ENCODE results near the gene PPP1R13B.

PPP1R13B gene

DNA sequence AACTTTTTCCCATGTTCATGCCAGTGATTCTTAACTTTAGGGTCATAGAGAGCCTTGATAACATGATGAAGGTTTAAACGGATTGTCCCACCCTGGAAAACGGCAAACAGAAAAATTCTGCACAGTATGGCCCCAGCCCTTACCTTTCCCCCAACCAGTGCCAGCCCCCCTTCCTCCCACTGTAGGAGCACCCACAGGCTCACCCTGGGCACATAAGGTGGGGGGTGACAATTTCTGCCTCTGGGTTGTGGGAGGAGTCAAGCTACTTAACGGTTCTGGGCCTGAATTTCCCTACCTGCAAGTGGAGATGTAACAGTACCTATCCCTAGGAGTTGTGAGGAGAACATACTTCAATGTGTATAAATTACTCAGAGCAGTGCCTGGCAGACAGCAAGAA, 150.2 kb downstream of the PPP1R13B start:
- TF ChIP-seq, protein P1, sequence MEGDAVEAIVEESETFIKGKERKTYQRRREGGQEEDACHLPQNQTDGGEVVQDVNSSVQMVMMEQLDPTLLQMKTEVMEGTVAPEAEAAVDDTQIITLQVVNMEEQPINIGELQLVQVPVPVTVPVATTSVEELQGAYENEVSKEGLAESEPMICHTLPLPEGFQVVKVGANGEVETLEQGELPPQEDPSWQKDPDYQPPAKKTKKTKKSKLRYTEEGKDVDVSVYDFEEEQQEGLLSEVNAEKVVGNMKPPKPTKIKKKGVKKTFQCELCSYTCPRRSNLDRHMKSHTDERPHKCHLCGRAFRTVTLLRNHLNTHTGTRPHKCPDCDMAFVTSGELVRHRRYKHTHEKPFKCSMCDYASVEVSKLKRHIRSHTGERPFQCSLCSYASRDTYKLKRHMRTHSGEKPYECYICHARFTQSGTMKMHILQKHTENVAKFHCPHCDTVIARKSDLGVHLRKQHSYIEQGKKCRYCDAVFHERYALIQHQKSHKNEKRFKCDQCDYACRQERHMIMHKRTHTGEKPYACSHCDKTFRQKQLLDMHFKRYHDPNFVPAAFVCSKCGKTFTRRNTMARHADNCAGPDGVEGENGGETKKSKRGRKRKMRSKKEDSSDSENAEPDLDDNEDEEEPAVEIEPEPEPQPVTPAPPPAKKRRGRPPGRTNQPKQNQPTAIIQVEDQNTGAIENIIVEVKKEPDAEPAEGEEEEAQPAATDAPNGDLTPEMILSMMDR (conservative IDR thresholded peaks at IDR 0.05; ENCODE audit: low read depth) = no peak
- ChIA-PET POLR2A (ENCODE audit: low non-redundant PET) (no interaction called here), CTCF (no interaction called here)
- DNase-seq (ENCODE audit: low spot score) = no peak
- peak overlapping the region; percentile 99 for H3K27ac ChIP-seq

DNA sequence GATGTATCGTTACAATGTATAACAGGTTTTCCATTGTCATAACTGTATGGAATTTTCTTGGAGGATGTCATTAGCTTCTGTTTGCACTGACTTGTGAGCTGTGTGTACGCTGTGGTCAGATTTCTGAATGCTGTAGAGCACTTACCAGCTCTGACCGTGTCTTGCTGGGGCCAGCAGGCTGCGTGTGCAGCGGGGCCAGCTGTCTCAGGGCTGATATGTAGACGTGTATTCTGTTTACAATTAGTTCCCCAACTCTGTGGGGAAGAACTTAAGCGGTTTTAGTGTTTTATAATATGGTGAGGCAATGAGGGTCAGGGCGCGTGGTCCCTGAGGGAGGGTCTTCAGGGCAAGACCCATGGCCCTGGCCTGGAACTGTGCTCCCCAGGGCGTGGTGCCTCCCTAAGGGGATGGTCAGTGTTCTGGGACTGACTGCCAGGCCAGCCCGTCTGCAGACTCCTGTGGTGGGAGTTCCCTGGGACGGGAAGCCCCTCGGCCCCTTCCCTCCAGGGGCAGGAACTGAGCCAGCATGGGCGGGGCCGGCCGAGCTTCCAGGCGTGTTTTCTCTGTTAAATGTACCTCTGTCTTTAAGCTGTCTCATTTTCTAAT, 150.8 kb downstream of the PPP1R13B start:
- H3K27ac ChIP-seq = peak overlapping the region; percentile 99
- POLR2A ChIA-PET (ENCODE audit: low non-redundant PET) = no interaction called here

DNA sequence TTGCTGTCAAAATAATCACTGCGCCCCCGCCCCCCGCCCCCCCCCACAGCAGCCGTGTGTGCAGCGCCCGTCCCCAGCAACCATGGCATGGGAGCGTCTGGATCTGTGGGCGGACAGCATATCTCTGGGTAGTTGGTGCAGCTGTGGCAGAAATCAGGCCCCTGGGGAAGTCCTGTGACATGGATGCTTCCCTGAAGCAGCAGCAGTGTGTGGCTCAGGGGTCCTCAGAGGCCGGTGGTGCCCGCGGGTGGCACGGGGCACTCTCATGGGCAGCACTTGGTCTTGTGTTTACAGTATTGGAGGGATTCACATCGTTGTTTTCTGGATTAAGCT, 151.3 kb downstream of the PPP1R13B start:
- peak overlapping the region; percentile 99 for H3K27ac ChIP-seq
- ChIA-PET POLR2A (ENCODE audit: low non-redundant PET) (no interaction called here), CTCF (interaction anchor here (0.5 kb wide), 1 partner anchor 1102 kb away, joined by 7 read pairs; no protein-coding TSS in a partner anchor)
- TF ChIP-seq, protein P1 (conservative IDR thresholded peaks at IDR 0.05; ENCODE audit: low read depth) = no peak
- no peak for DNase-seq (ENCODE audit: low spot score)

More for the DNA sequence above, 150.8 kb downstream of the PPP1R13B start:
- CTCF ChIA-PET = no interaction called here
- DNase-seq (ENCODE audit: low spot score) = no peak
- TF ChIP-seq, protein P1 (conservative IDR thresholded peaks at IDR 0.05; ENCODE audit: low read depth) = no peak

DNA sequence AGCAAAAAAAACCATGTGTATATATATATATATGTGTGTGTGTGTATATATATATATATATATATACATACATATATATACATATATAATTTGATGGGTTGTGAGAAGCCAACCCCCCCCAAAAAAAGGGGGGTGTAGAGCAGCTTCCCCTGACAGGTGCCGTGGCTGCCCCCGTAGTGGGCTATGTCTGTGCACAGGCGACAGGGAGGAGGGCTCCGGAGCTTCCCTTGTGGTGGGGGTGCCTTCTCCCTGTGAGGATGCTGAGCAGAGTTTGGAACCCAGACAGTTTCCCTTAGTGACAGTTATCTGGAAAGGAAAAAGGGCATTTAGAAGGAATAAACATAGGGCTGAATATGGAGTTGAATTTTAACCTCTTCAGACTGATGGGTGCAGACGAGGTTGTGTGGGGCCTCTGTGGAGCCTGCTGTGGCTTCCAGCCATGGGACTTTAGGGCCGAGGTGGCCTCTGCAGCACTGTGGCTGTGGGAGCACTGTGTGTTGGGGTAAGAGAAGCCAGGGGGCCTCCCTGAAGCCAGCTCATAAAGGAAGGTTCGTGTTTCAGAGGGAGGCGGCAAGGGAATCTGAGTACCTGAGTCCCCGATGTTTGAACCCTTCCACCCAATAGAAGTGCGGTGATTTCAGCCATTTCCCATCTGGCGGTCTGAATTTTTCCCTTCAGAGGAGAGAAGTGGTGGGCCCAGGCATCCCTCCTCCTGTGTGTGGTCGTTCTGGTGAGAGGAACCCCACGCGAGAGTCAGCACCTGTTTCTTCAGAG, 151.9 kb downstream of the PPP1R13B start:
- TF ChIP-seq, protein P1 (conservative IDR thresholded peaks at IDR 0.05; ENCODE audit: low read depth) = no peak
- ChIA-PET CTCF (interaction anchor here (0.5 to 0.6 kb wide), 2 partner anchors 222 to 1101 kb away, joined by 3 to 7 read pairs; no protein-coding TSS in a partner anchor), POLR2A (ENCODE audit: low non-redundant PET) (no interaction called here)

DNA sequence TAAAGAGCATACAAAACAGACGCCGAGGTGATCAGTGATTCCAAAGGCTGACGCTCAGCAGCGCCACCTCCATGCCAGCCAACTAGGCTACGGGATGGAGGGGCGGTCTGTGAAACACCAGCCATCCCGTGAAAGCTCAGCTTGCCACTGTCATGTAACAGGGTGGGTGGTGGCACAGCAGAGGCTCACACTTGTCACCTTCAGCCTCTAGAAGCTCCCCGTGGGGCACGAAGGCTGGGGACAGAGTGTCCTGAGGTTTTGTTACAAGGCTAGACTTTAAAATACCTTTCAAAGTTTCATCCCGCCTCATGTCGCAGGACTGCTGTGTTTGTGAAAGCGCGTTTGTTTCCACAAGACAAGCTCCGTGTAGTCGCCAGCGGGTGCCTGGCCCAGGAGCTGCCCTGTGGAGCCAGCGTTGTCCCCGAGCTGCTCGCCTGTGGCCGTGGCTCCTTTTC, 152.8 kb downstream of the PPP1R13B start:
- DNase-seq (ENCODE audit: low spot score) = no peak
- CTCF ChIA-PET = interaction anchor here (0.6 to 1.1 kb wide), 2 partner anchors 12 to 223 kb away, joined by 3 to 5 read pairs; no protein-coding TSS in a partner anchor
- TF ChIP-seq, protein P1 (conservative IDR thresholded peaks at IDR 0.05; ENCODE audit: low read depth) = no peak
- POLR2A ChIA-PET (ENCODE audit: low non-redundant PET) = no interaction called here
- peak overlapping the region; percentile 91 for H3K27ac ChIP-seq

More for the DNA sequence above, 151.9 kb downstream of the PPP1R13B start:
- peak overlapping the region; percentile 99 for H3K27ac ChIP-seq
- DNase-seq (ENCODE audit: low spot score) = no peak

DNA sequence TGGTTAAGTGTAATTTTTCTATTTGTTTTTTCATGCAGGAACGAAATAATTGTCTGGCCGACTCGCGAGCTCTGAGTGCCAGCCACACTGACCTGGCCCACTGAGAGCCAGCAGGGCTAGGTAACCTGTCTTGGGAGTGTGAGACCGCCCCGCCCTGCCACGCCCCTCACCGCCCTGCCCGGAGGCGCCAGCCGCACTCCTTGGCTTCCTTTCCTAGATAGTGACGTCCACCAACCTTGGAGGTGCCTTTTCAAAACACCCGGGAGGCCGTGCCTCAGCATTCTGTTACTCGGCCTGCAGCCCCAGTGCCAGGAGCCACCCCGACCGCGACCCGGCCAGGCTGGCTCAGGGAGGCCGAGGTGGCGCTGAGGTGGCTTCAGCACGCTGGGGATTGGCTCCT, 153.9 kb downstream of the PPP1R13B start:
- DNase-seq (ENCODE audit: low spot score) = peak; percentile 75
- TF ChIP-seq, protein P1 (conservative IDR thresholded peaks at IDR 0.05; ENCODE audit: low read depth) = no peak
- ChIA-PET POLR2A (ENCODE audit: low non-redundant PET) (no interaction called here), CTCF (interaction anchor here (0.6 to 1.1 kb wide), 3 partner anchors 13 to 120 kb away, joined by 3 to 5 read pairs (median 4); no protein-coding TSS in a partner anchor)
- H3K27ac ChIP-seq = peak overlapping the region; percentile 91
